ENCODE data around the gene SLC25A5.
A peak's percentile ranks its signal among the peaks of the same experiment; 100 is the strongest.
"Not testable (repeated sequence)": the region's sequence is repeated elsewhere in the genome, so short reads cannot be mapped to it uniquely, and the experiment has no call there.

Gene SLC25A5

GRCh38 chrX:119467842-119468550 lies at the start of gene SLC25A5:
SLC25A5 (plus strand) TSS chrX:119468444; CDS start chrX:119468516, 72 bp downstream.
- DNase-seq = peak; percentile 71 to 83 (median 76)

DNA sequence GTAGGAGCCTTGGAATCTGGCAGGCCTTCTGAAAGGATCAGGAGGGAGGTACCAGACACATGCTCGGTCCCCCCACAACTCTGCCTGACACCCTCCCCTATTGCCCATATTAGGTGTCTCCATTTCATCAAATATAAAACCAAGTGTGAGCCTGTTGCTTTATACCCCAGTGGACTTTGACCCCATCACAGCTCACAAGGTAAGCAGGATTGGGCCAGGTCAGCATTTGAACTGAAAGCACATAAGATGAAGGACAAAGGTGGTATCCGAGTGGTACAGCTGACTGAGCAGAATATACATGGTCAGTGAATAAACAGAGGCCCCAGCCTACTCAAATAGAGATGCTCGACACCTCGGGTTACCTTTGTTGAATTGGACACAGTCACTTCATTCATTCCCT lies 49.1 kb upstream of the SLC25A5 start:
- no peak for DNase-seq

DNA sequence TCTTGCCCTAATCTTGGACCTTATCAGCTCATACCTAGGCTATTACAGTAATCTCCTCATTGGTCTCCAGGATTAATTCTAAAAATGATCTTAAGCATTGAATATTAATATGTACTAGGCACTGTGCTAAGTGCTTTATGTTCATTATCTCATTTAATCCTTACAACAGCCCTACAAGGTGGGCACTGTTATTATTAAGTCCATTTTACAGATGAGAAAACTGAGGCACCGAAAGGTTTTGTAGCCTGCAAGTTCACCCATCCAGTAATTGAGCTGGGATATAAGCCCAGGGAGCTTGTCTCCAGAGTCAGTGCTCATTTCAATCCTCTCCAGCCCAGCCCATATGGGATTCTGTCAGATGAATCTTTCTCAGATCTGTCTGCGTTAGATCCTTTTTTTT lies 48.3 kb upstream of the SLC25A5 start:
- no peak for DNase-seq

GRCh38 chrX:119421016-119421705 lies 47.1 kb upstream of the SLC25A5 start:
- no peak for DNase-seq

- no peak for DNase-seq
Measured at GRCh38 chrX:119423631-119424030, 44.6 kb upstream of the SLC25A5 start.

DNA sequence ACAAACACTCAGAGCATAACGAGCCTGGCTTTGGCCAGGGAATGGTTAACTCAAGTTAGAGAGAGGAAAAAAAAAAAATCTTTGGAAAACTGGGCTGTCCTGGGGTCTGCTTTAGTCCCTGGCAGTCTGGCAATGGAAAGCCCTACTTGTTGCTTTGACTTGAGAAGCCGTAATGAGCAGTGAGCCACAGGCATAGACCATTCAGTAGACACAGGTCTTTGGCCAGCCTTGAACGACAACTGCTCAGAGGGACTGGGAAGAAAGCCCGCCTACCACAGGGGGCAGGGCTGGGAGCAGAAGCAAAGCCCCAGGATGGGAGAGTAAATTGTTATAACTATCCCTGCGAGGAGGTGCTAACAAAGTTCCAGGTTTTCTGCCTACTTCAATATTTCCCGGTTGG lies 43.2 kb upstream of the SLC25A5 start:
- DNase-seq = no peak

GRCh38 chrX:119427024-119427794 lies 41.0 kb upstream of the SLC25A5 start:
- DNase-seq = peak in 1 of 6 experiments; percentile 5

DNA sequence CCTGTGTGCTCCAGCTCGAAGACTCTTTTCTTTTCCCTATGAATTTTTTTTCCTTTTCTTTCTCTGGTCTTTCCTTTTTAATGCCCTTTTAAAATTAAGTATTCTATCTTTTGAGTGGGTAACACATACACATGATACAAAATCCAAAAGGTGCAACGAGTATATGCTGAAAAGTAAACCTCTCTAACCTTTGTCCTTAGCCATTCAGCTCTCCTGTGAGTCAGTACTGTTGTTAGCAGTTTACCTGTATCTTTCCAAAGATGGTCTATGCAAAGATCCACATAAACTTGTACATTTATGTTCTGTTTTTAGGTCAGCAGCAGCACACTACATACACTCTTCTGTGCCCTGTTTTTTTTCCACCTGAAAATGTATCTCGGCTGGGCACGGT lies 40.5 kb upstream of the SLC25A5 start:
- no peak for DNase-seq

- no peak for DNase-seq
Measured at GRCh38 chrX:119429471-119429870, 38.8 kb upstream of the SLC25A5 start.

GRCh38 chrX:119441295-119441694 lies 26.9 kb upstream of the SLC25A5 start:
- not testable (repeated sequence) for DNase-seq

- DNase-seq = no peak
Measured at GRCh38 chrX:119442286-119442685, 26.0 kb upstream of the SLC25A5 start.

GRCh38 chrX:119453202-119453601 lies 15.0 kb upstream of the SLC25A5 start:
- DNase-seq = no peak

- DNase-seq = no peak
Measured at GRCh38 chrX:119455264-119455663, 13.0 kb upstream of the SLC25A5 start.

GRCh38 chrX:119459181-119459580 lies 9.1 kb upstream of the SLC25A5 start:
- DNase-seq = no peak

- DNase-seq = no peak
Measured at GRCh38 chrX:119465555-119465954, 2.7 kb upstream of the SLC25A5 start.

DNA sequence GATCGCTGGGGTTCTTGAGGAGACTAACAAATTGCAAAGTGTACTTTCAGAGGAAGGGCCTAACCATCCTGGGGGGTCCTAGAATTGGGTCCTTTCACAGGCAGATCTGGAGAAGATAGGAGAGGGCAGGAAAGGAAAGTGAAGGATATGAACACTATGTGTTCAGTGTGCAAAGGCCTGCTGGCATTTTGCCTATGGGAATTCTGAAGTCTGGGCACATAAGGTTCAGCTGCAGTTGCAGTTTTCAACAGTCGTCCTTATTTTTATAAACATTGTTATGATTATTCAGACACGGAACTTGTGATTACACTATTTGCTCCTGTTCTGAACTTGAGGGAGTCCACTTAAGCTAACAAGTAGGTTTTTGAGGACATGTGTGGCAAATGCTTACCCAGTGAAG lies 1.3 kb upstream of the SLC25A5 start:
- DNase-seq = no peak

DNA sequence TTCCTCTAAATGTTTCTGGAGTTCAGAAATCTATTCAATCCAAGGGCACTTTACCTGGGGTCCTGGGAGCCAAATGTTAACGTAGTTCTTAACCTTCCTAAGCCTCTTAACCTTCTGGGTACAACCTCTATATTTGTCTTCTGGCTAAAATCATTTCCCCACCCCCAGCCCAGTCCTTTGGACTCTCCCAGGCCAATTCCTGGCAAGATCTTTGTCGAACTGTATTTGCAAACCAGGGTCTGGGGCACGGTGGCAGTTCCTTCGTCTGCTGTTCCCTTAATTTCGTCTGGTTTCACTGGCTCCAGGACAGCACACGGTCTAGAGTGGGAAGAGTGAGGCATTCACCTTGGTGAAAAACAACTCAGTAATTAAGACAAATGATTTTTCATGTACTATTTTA lies 811 bp upstream of the SLC25A5 start:
- DNase-seq = no peak

- peak; percentile 72 to 87 (median 80) for DNase-seq
Measured at GRCh38 chrX:119468551-119469312, 488 bp downstream of the SLC25A5 start.

DNA sequence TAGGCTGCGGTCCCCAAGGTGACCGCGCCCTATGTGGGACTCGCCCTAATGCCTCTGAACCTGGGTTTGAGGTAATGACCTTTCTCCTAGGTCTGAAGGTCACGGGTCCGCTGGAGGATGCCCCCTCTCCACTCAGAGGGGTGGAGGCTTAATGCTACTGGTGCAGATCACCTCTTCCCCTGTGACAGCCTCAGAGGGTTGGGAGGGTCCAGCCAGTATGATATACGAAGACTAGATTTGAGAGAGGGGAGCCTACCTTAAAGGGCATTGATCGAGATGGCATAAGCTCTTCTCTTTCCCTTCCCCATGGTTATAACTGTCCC lies 1.0 kb downstream of the SLC25A5 start:
- peak in 1 of 6 experiments; percentile 19 for DNase-seq

DNA sequence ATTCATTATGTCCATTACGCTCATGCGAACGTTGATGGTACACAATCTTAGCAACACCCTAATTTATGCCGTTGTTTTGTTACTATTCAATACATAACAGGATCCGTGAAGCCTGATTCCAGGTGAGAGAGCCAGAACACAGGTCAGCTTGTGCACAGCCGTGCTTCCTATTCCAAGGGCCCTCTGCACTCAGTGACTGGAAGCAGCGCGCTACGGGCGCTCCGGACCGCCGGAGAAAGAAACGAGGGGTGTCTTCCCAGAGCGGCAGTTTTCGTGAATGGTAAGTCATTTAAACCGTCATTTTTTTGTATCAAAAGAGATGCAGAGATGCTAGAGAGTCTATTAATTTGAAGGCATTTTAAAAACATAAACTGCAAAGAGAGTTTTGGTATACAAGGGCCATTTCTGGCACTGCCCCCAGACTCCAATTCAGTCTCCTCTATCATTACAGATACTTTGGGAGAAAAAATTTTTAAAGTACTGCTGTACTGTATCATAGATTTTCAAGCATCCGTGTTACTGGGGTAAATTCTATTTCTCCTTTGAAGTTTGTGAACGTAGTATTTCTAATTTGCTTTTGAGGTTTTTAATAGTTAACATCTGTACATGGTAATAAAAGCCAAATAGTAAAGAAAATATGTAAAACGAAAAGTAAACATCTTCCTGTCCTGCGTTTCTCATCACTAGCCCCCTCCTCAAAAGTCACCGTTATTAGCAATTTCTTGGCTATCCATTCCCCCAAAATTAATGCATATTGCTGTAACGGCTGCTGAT lies 6.6 kb downstream of the SLC25A5 start:
- DNase-seq = no peak

DNA sequence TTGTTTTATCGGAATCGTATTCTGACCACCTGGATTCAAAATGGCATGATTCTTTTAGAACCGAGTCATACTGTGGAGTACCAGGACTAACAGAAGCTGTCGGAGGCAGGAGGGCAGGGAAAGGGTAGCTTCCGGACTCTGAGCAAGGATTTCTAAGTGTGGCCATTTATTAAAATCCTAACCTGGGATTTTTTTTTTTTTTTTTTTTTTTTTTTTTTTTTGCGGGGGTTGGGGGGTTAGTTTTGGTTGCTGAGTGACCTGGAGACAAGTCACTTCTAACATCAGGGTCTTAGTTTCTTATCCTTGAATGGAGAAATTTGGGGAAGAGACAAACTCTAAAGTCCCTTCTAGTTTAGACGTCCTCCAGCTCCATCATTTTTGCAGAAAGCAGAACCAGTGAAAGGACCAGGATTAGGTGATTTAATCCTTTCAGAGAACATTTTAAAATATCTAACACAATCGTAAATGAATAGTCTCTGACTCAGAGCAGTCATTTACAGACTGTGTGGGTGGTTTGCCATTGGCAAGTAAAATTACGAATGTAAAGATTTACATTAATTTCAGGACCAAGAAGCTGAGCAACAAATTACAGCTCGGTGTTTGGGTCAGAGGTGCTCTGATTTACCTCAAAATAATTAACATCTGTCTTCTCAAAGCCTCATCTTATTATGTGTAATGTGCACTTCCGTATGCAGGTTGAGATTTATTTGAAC lies 7.3 kb downstream of the SLC25A5 start:
- no peak for DNase-seq

GRCh38 chrX:119477812-119478232 lies 9.6 kb downstream of the SLC25A5 start:
- DNase-seq = no peak
